Progenitor cell of endocrine pancreas (in vitro differentiated cells): ENCODE data around the gene LIME1. TPM values are rescaled to one million over a fixed set of nuclear protein-coding genes. Genes with fewer than 3 reads are reported as not detected.

Experiments
- DNase-seq: peaks from one replicate; pipeline ENCODE4 v3.0.0; 2021; ENCODE audit warnings: low spot score; ENCODE audit not compliant: unreplicated experiment
- H3K27ac Mint-ChIP-seq: 2 replicates; pipeline ENCODE4 v1.8.0; 2021; ENCODE audit warnings: mild to moderate bottlenecking, moderate library complexity, mixed read lengths
- H3K27me3 Mint-ChIP-seq: 2 replicates; pipeline ENCODE4 v1.8.0; 2021; ENCODE audit warnings: mixed read lengths
- H3K36me3 Mint-ChIP-seq: 2 replicates; pipeline ENCODE4 v1.8.0; 2022; ENCODE audit warnings: mixed read lengths; ENCODE audit not compliant: insufficient read depth
- H3K4me1 Mint-ChIP-seq: 2 replicates; pipeline ENCODE4 v1.8.0; 2021; ENCODE audit warnings: low read depth, mixed read lengths
- H3K4me3 Mint-ChIP-seq: 2 replicates; pipeline ENCODE4 v1.8.0; 2021; ENCODE audit warnings: low read depth, mild to moderate bottlenecking, moderate library complexity, mixed read lengths
- H3K9me3 Mint-ChIP-seq: 2 replicates; pipeline ENCODE4 v1.8.0; 2021; ENCODE audit warnings: low read depth, mixed read lengths
- CTCF ChIP-seq: fragments of 200-600 bp; sonication (generic); IDR thresholded peaks from one replicate; pipeline ENCODE4 v1.5.0; 2021; ENCODE audit warnings: antibody characterized with exemption, mild to moderate bottlenecking; ENCODE audit not compliant: unreplicated experiment
- total RNA-seq: library from RNA; stranded (reverse); gene quantifications from 2 replicates; pipeline ENCODE4 v1.2.1, GENCODE V29; 2021

The LIME1 gene
- total RNA-seq, 1 donor from 2014 or later, result 17.2 TPM

- no peak for DNase-seq
- Mint-ChIP-seq H3K9me3 (no peaks in the 10 kb centered on the region), H3K4me3 (no peak overlapping the region), H3K36me3 (peaks cover 8% of the 10 kb centered on the region), H3K4me1 (no peaks in the 10 kb centered on the region), H3K27ac (peak overlapping the region; percentile 82), H3K27me3 (no peaks in the 10 kb centered on the region)
- no peak for TF ChIP-seq CTCF
Observed at GRCh38 chr20:63756648-63756991, 20.2 kb downstream of the LIME1 start.

- Mint-ChIP-seq H3K27ac (no peak overlapping the region), H3K4me3 (no peak overlapping the region), H3K9me3 (no peaks in the 10 kb centered on the region), H3K4me1 (peaks cover 1% of the 10 kb centered on the region), H3K36me3 (peaks cover 7% of the 10 kb centered on the region), H3K27me3 (no peaks in the 10 kb centered on the region)
- no peak for DNase-seq
- no peak for TF ChIP-seq CTCF
Observed at GRCh38 chr20:63758152-63758551, 21.7 kb downstream of the LIME1 start.

GRCh38 chr20:63759377-63759901 is 23.0 kb downstream of the LIME1 start:
- TF ChIP-seq CTCF, result no peak
- DNase-seq, result no peak
- Mint-ChIP-seq H3K27me3 (no peaks in the 10 kb centered on the region), H3K36me3 (peaks cover 7% of the 10 kb centered on the region), H3K4me3 (no peak overlapping the region), H3K27ac (no peak overlapping the region), H3K9me3 (no peaks in the 10 kb centered on the region), H3K4me1 (peaks cover 1% of the 10 kb centered on the region)

GRCh38 chr20:63765082-63765873 is 28.8 kb downstream of the LIME1 start:
- no peak for DNase-seq
- H3K4me3 Mint-ChIP-seq, result no peak overlapping the region
- H3K27ac Mint-ChIP-seq, result peak overlapping the region; percentile 12
- no peaks in the 10 kb centered on the region for H3K27me3 Mint-ChIP-seq
- no peak for TF ChIP-seq CTCF
- H3K9me3 Mint-ChIP-seq, result no peaks in the 10 kb centered on the region
- H3K4me1 Mint-ChIP-seq, result peaks cover 1% of the 10 kb centered on the region
- peaks cover 10% of the 10 kb centered on the region for H3K36me3 Mint-ChIP-seq

- Mint-ChIP-seq H3K27ac (no peak overlapping the region), H3K9me3 (no peaks in the 10 kb centered on the region), H3K27me3 (no peaks in the 10 kb centered on the region), H3K4me1 (peaks cover 1% of the 10 kb centered on the region), H3K36me3 (peaks cover 9% of the 10 kb centered on the region), H3K4me3 (no peak overlapping the region)
- TF ChIP-seq CTCF, result no peak
- DNase-seq, result no peak
Observed at GRCh38 chr20:63765902-63766301, 29.4 kb downstream of the LIME1 start.
